Measurements from ENCODE around the gene BMP10.

Gene BMP10, protein sequence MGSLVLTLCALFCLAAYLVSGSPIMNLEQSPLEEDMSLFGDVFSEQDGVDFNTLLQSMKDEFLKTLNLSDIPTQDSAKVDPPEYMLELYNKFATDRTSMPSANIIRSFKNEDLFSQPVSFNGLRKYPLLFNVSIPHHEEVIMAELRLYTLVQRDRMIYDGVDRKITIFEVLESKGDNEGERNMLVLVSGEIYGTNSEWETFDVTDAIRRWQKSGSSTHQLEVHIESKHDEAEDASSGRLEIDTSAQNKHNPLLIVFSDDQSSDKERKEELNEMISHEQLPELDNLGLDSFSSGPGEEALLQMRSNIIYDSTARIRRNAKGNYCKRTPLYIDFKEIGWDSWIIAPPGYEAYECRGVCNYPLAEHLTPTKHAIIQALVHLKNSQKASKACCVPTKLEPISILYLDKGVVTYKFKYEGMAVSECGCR

DNA sequence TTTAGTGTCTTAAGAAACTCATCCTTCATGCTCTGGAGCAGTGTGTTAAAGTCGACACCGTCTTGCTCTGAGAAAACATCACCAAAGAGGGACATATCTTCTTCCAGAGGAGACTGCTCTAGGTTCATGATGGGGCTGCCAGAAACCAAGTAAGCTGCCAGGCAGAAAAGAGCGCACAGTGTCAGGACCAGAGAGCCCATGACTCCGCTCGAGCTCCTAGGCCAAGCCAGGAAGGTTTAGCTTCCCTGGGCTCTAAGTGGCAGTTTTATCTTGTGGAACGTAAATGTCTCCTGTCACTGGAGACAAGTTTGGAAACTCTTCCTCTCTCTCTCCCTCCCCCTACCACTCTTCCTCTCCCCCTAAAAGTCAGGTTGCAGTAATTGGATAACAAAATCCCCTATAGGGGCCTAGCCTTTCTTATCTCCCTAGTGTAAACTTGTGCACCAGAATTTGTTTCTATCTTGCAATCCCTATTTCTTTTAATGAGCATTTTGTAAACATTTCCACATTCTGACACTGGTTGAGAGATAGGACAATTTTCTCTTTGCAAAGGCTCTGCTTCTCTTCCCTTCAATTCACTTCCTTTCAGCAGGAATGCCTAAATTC lies at the start of gene BMP10:
TSS of gene BMP10 (minus strand) at position 239 of the 606 bp plus-strand sequence. CDS start at position 200, 39 bp downstream.
- DNase-seq (ENCODE audit: low spot score), result no peak
- in situ Hi-C loops (cut with MboI; ENCODE audit: low pct_unique_long_range_greater_than_20kb, low sequenced_read_pairs, unreplicated experiment), result no loop called here
- TF ChIP-seq, protein P1, sequence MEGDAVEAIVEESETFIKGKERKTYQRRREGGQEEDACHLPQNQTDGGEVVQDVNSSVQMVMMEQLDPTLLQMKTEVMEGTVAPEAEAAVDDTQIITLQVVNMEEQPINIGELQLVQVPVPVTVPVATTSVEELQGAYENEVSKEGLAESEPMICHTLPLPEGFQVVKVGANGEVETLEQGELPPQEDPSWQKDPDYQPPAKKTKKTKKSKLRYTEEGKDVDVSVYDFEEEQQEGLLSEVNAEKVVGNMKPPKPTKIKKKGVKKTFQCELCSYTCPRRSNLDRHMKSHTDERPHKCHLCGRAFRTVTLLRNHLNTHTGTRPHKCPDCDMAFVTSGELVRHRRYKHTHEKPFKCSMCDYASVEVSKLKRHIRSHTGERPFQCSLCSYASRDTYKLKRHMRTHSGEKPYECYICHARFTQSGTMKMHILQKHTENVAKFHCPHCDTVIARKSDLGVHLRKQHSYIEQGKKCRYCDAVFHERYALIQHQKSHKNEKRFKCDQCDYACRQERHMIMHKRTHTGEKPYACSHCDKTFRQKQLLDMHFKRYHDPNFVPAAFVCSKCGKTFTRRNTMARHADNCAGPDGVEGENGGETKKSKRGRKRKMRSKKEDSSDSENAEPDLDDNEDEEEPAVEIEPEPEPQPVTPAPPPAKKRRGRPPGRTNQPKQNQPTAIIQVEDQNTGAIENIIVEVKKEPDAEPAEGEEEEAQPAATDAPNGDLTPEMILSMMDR (IDR thresholded peaks at IDR 0.05; ENCODE audit: extremely low read depth, insufficient read depth, missing control alignments), result no peak

DNA sequence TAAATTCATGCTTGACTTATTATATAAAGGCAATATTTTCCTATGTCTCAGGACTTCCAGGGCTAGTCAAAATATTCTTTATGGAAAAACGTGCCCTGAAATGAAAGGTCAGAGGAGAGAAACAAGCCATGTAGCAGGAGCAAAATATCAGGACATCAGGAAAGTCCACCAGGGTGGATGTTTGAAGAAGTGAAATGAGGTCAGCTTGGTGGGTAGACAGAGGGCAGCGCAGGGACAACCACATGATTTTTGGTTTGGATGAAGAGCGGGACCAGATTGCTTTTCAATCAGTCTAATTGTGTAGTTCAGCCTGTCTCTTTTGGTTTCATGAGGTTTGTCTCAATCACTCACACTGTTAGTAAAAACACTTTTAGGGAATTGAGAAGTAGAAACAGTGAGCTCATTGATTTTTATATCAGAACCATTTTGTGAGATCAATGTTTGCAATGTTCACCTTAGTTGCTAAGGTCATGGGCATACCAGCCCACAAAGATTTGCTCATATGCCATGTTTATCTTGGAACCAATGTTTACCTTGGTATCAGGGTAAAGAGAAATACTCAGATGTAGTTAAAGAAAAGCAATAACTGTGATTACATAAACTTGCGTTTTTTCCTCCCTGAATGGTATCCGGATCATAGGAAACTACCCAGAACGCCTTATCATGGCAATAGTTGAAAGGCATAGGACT lies 49.4 kb upstream of the BMP10 start:
- TF ChIP-seq, protein P1 (IDR thresholded peaks at IDR 0.05; ENCODE audit: extremely low read depth, insufficient read depth, missing control alignments), result no peak
- in situ Hi-C loops (cut with MboI; ENCODE audit: low pct_unique_long_range_greater_than_20kb, low sequenced_read_pairs, unreplicated experiment), result no loop called here
- DNase-seq (ENCODE audit: low spot score), result no peak

DNA sequence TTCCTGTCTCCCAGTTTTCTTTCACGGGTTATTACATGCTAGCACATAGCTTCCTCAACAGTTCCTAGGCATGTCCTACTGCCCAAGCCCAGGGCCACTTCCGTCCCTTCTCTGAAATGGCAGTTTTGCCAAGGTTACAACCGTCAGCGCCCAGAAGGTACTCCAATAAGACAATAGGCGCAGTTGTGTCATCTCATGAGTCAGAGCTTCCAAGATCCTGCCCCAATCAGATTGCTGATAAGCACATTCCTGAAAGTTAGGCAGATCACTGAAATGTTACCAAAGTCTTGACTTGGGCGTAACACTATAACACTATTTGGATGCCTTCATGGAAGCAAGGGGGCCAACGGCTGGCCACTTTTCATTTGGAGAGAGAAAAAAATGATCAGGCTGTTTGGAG lies 47.3 kb upstream of the BMP10 start:
- in situ Hi-C loops (cut with MboI; ENCODE audit: low pct_unique_long_range_greater_than_20kb, low sequenced_read_pairs, unreplicated experiment), result loop anchor here (10.0 kb wide), 1 partner anchor 444 kb away; no protein-coding TSS in a partner anchor
- DNase-seq (ENCODE audit: low spot score), result no peak
- TF ChIP-seq, protein P1 (IDR thresholded peaks at IDR 0.05; ENCODE audit: extremely low read depth, insufficient read depth, missing control alignments), result no peak

DNA sequence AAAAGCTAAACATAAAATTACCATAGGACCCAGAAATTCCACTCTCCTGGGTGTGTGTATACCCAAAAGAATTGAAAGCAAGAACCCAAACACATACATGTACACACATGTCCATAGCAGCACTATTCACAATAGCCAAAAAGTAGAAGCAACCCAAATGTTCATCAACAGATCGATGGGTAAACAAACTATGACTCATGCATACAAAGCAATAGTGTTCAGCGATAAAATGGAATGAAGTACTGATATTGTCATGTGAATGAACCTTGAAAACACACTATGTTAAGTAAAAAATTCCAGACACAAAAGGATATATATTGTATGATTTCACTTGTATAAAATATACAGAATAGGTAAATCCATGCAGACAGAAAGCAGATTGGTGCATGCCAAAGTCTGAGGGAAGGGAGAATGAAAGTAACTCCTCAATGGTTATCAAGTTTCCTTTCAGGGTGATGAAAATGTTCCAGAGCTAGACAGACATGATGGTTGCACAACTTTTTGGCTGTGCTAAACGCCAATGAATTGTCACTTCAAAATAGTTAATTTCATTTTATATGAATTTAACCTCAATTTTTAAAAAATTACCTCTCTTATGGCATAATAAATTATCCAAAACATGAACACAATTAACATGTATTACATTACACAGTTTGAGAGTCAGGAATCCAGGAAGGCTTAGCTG lies 46.0 kb upstream of the BMP10 start:
- in situ Hi-C loops (cut with MboI; ENCODE audit: low pct_unique_long_range_greater_than_20kb, low sequenced_read_pairs, unreplicated experiment), result loop anchor here (10.0 kb wide), 1 partner anchor 442 kb away; no protein-coding TSS in a partner anchor
- DNase-seq (ENCODE audit: low spot score), result no peak
- TF ChIP-seq, protein P1 (IDR thresholded peaks at IDR 0.05; ENCODE audit: extremely low read depth, insufficient read depth, missing control alignments), result no peak

- DNase-seq (ENCODE audit: low spot score), result no peak
- TF ChIP-seq, protein P1 (IDR thresholded peaks at IDR 0.05; ENCODE audit: extremely low read depth, insufficient read depth, missing control alignments), result no peak
- in situ Hi-C loops (cut with MboI; ENCODE audit: low pct_unique_long_range_greater_than_20kb, low sequenced_read_pairs, unreplicated experiment), result loop anchor here (10.0 kb wide), 1 partner anchor 441 kb away; no protein-coding TSS in a partner anchor
Observed at GRCh38 chr2:68916226-68916625, 45.0 kb upstream of the BMP10 start.

DNA sequence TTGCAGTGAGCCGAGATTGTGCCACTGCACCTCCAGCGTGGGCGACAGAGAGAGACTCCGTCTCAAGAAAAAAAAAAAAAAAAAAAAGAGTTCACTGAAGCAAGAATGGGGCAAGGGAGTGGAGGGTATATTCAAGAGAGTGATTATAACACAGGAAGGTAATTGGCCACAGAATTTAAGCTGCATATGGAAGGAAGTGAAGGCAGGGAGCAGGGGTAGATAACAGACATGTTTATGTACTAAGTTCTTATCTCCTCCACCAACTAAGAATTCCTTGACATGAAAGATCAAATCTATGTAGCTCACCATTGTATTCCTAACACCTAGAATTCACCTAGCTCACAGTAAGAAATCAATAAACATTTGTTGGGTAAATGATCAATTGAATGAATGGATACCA lies 44.2 kb upstream of the BMP10 start:
- no peak for DNase-seq (ENCODE audit: low spot score)
- TF ChIP-seq, protein P1 (IDR thresholded peaks at IDR 0.05; ENCODE audit: extremely low read depth, insufficient read depth, missing control alignments), result no peak
- in situ Hi-C loops (cut with MboI; ENCODE audit: low pct_unique_long_range_greater_than_20kb, low sequenced_read_pairs, unreplicated experiment), result loop anchor here (10.0 kb wide), 1 partner anchor 441 kb away; no protein-coding TSS in a partner anchor
